NCI-H2196 (cell line): ENCODE measurements around the gene ENAH.
"Not testable (repeated sequence)": the region's sequence is repeated elsewhere in the genome, so short reads cannot be mapped to it uniquely, and the experiment has no call there.

ENCODE experiments used
- DNase-seq: peaks from one replicate; lab custom pipeline; 2025; ENCODE audit not compliant: unreplicated experiment; lab: John Stamatoyannopoulos, UW

ENAH gene

GRCh38 chr1:225532240-225532944, 120.5 kb downstream of the ENAH start:
- DNase-seq: no peak

- DNase-seq: no peak
Observed at GRCh38 chr1:225529726-225530125, 123.2 kb downstream of the ENAH start.

- no peak for DNase-seq
Observed at GRCh38 chr1:225527575-225527974, 125.3 kb downstream of the ENAH start.

GRCh38 chr1:225526878-225527277, 126.0 kb downstream of the ENAH start:
- no peak for DNase-seq

GRCh38 chr1:225525377-225525776, 127.5 kb downstream of the ENAH start:
- no peak for DNase-seq

GRCh38 chr1:225524570-225524969, 128.4 kb downstream of the ENAH start:
- DNase-seq: no peak

- DNase-seq: no peak
Observed at GRCh38 chr1:225523263-225523950, 129.5 kb downstream of the ENAH start.

- no peak for DNase-seq
Observed at GRCh38 chr1:225522588-225523262, 130.2 kb downstream of the ENAH start.

- no peak for DNase-seq
Observed at GRCh38 chr1:225520587-225521227, 132.2 kb downstream of the ENAH start.

GRCh38 chr1:225519166-225519863, 133.6 kb downstream of the ENAH start:
- no peak for DNase-seq

- DNase-seq: no peak
Observed at GRCh38 chr1:225517697-225518096, 135.2 kb downstream of the ENAH start.

GRCh38 chr1:225517221-225517620, 135.7 kb downstream of the ENAH start:
- no peak for DNase-seq

- DNase-seq: no peak
Observed at GRCh38 chr1:225514671-225515081, 138.2 kb downstream of the ENAH start.

- not testable (repeated sequence) for DNase-seq
Observed at GRCh38 chr1:225513576-225513975, 139.3 kb downstream of the ENAH start.

GRCh38 chr1:225511828-225512381, 141.0 kb downstream of the ENAH start:
- no peak for DNase-seq

- DNase-seq: not testable (repeated sequence)
Observed at GRCh38 chr1:225510740-225511139, 142.2 kb downstream of the ENAH start.

- DNase-seq: no peak
Observed at GRCh38 chr1:225509770-225510169, 143.2 kb downstream of the ENAH start.

GRCh38 chr1:225509376-225509707, 143.6 kb downstream of the ENAH start:
- peak; percentile 54 for DNase-seq

- DNase-seq: peak; percentile 88
Observed at GRCh38 chr1:225508538-225509375, 144.2 kb downstream of the ENAH start.

- no peak for DNase-seq
Observed at GRCh38 chr1:225506727-225507126, 146.2 kb downstream of the ENAH start.
